ENCODE results near the gene LY9.

DNA sequence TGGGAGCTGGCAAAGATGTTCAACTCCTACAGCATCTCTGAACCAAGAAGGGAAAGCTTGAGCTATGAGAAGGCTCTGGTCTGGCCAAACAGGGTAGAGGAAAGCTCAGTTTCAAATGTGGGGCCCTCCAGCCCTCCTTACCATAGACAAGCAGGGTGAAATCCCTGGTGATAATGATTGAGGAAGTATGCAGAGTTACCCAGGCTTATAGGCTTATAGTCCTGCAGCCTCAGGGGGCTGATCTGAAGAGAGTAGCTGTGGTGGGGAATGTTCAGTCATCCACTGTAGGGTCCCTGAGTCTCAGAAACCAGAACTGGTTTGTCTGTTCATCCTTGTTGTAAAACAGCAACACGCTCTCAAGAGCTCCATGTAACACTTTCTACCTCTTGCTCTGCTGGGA, 19.8 kb upstream of the LY9 start:
- TF ChIP-seq, protein P1, sequence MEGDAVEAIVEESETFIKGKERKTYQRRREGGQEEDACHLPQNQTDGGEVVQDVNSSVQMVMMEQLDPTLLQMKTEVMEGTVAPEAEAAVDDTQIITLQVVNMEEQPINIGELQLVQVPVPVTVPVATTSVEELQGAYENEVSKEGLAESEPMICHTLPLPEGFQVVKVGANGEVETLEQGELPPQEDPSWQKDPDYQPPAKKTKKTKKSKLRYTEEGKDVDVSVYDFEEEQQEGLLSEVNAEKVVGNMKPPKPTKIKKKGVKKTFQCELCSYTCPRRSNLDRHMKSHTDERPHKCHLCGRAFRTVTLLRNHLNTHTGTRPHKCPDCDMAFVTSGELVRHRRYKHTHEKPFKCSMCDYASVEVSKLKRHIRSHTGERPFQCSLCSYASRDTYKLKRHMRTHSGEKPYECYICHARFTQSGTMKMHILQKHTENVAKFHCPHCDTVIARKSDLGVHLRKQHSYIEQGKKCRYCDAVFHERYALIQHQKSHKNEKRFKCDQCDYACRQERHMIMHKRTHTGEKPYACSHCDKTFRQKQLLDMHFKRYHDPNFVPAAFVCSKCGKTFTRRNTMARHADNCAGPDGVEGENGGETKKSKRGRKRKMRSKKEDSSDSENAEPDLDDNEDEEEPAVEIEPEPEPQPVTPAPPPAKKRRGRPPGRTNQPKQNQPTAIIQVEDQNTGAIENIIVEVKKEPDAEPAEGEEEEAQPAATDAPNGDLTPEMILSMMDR (IDR thresholded peaks at IDR 0.05): no peak
- no peak for TF ChIP-seq POLR2A (IDR thresholded peaks at IDR 0.05)

Measured in testis (tissue), 2 donors.